HG02610 (cell line): Measurements from ENCODE around the gene PLXNB1.

Source experiments
- ATAC-seq: cut with Tn5 transposase; IDR thresholded peaks from one replicate; pipeline ENCODE4 v1.9.1; 2021; ENCODE audit warnings: mild to moderate bottlenecking, moderate library complexity; ENCODE audit not compliant: unreplicated experiment

PLXNB1 gene

DNA sequence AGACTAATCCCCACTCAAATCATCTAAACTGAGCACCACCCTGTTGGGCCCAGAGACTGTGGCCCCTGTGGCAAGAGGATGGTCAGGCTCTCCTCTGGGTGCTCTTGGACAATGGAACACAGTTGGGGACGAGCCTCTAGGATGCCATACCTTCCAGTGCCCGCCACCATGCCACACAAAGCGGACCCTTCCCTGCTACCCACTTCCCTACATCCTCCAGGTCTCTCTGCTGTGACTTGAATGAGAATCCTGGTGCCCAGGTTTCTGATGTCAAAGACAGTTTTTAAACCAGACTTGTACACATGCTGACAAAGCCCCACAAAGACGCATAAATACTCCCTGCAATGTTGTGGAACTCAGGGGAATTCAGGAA, 5.3 kb upstream of the PLXNB1 start:
- no peak for ATAC-seq

- ATAC-seq = no peak
These were observed 4.8 kb upstream of the PLXNB1 start for GRCh38 chr3:48434591-48435222.

- no peak for ATAC-seq
These were observed 3.7 kb upstream of the PLXNB1 start for GRCh38 chr3:48433472-48434118.

DNA sequence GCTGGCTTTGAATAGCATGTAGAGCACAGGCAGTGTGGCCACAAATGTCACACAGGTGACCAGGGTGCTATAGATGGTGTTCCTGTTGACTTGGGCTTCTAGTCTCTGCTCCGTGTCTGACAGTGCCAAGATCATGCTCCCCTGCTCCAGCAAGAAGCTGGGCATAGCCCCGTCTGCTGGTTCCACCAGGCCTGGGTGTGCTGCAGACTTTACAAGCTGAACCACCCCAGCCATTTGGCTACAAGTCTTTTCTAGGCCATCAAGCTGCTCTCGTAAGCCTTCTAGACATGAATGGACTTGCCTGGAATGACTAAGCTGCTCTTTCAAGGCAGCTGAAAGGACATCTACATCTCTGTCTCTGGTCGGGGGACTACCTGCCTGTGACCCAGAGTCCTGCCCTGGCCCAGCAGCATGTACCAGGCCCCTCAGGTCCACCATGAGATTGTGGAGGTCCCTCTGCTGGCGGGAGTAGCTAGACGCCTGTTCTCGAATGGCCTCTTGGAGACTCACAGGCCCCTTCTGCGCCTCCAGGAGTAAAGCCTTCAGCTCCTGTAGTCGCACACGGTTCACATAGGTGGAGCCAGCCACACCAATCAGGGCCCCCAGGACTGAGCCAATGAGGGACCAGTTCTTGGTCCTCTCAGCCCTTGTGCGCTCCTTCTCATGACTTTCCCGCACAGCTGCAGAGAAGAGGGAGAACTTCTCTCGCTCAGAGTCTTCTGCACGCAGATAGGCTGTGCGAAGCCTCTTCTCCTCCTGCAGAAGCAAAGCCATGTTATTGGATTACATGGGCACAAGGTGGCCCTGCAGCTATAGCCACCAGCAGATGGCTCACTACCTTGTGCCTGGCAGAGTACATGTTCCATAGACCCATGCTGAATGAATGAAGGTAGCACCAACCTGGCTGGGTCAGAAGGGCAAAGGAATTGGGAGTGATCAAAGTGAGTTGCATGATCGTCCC, 2.8 kb upstream of the PLXNB1 start:
- ATAC-seq = no peak

- no peak for ATAC-seq
These were observed 1.5 kb upstream of the PLXNB1 start for GRCh38 chr3:48431224-48432029.

GRCh38 chr3:48430708-48431101, 819 bp upstream of the PLXNB1 start:
- no peak for ATAC-seq

GRCh38 chr3:48429317-48429959, 448 bp downstream of the PLXNB1 start:
- peak; percentile 43 for ATAC-seq

GRCh38 chr3:48428572-48429316, 1.1 kb downstream of the PLXNB1 start:
- ATAC-seq = peak; percentile 22

GRCh38 chr3:48428088-48428571, 1.8 kb downstream of the PLXNB1 start:
- no peak for ATAC-seq

- no peak for ATAC-seq
These were observed 2.3 kb downstream of the PLXNB1 start for GRCh38 chr3:48427630-48427962.

GRCh38 chr3:48426944-48427629, 2.8 kb downstream of the PLXNB1 start:
- ATAC-seq = no peak

- no peak for ATAC-seq
These were observed 3.4 kb downstream of the PLXNB1 start for GRCh38 chr3:48426401-48426909.

- ATAC-seq = no peak
These were observed 4.5 kb downstream of the PLXNB1 start for GRCh38 chr3:48425281-48425812.

- ATAC-seq = no peak
These were observed 5.8 kb downstream of the PLXNB1 start for GRCh38 chr3:48423883-48424695.

DNA sequence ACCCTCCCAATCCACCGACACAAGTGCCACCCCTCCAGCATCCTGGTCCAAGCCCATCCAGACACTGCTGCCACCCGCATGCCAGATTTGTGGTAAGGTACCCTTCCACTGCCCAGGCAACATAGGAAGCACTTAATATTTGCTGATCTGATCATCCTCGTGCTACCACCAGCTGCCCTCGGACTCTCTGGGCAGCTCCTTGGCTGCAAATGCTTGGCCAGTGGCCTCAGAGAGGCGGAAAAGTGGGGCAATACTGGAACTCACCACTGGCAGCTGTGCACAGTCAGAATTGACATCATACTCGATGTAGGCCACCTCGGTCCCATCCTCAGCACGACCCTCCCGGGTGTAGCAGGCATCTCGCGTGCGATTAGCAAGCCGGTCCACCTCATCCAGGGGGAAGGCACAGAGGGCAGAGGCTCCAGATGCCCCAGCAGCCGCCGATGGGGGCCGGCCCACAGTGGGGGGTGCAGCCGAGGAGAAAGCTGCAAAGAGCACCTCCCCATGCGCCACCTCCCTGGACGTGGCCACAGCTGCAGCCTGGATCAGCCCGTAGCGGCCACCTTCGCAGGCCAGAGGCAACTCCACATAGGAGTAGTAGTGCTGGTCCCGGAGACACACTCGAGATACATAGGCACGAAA, 6.5 kb downstream of the PLXNB1 start:
- no peak for ATAC-seq

DNA sequence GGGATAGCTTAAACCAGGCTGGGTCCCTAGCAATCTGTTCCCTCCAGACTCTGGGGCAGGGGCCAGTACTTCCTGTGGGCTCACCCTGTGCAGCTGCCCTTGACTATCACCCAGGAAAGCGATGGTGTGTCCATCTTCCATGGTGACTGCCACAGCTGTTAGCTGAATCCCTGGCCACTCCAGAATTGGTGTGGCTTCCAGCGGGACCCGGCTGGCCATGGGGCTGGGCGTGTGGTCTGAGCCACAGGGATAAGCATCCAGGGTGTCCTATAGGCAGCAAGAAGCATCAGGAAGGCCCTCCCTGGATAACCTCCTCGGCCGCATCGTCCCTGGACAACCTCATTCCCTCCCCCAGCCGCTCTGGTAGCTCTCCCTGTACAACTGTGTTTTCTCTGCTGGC, 7.2 kb downstream of the PLXNB1 start:
- ATAC-seq = no peak

DNA sequence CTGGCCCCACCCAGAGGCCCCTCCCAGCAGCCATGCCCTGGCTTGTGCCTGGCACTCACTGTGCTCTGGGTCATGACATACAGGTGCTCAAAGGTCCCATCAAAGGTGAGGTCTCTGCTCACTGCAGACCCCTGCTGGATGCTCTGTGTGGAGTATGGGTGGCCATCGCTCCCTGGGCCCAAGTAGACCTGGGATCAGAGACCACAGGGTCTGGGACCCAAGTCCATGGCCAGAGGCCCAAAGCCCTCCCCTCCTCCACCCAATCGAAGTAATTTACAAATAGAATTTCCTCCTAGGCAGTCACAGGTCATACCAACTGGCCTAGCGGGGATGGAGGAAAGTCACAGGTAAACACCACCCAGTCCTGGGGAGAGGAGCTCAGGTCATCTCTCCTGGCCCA, 7.6 kb downstream of the PLXNB1 start:
- no peak for ATAC-seq
